UCSD-AML1 (cell line): ENCODE measurements around the gene FAM131C.

Source experiments
- DNase-seq: peaks from one replicate; lab custom pipeline; 2025; ENCODE audit not compliant: unreplicated experiment; lab: John Stamatoyannopoulos, UW

FAM131C gene

GRCh38 chr1:16017461-16018303 is 55.8 kb downstream of the FAM131C start, which contains the start of gene HSPB7:
Gene HSPB7, minus strand, starts transcription at chr1:16018043. Its CDS starts 80 bp downstream, at chr1:16017963.
- no peak for DNase-seq

- no peak for DNase-seq
Measured at GRCh38 chr1:16017076-16017460, 56.4 kb downstream of the FAM131C start.

GRCh38 chr1:16015960-16016901 is 57.2 kb downstream of the FAM131C start:
- no peak for DNase-seq

GRCh38 chr1:16015491-16015890 is 58.0 kb downstream of the FAM131C start:
- DNase-seq, result no peak

- peak; percentile 37 for DNase-seq
Measured at GRCh38 chr1:16014509-16015482, 58.7 kb downstream of the FAM131C start.

GRCh38 chr1:16013908-16014258 is 59.6 kb downstream of the FAM131C start:
- no peak for DNase-seq

GRCh38 chr1:16013220-16013907 is 60.1 kb downstream of the FAM131C start:
- DNase-seq, result peak; percentile 69

- peak; percentile 81 for DNase-seq
Measured at GRCh38 chr1:16012590-16013219, 60.7 kb downstream of the FAM131C start.

GRCh38 chr1:16011936-16012589 is 61.4 kb downstream of the FAM131C start:
- DNase-seq, result no peak

- no peak for DNase-seq
Measured at GRCh38 chr1:16010837-16011236, 62.6 kb downstream of the FAM131C start.

- no peak for DNase-seq
Measured at GRCh38 chr1:16009678-16010077, 63.8 kb downstream of the FAM131C start.

- peak; percentile 68 for DNase-seq
Measured at GRCh38 chr1:16009030-16009460, 64.4 kb downstream of the FAM131C start.
